Mammary epithelial cell (primary cell): ENCODE measurements around the gene MICALL2.

Experiments used
- CTCF ChIP-seq, 2 donors: IDR thresholded peaks in 1 of 2; conservative IDR thresholded peaks in 1 of 2; 2 replicates each; pipeline ENCODE4 v1.5.1; 2011 to 2012; ENCODE audit warnings: inconsistent platforms in 2 of 2, low read length in 2 of 2, mild to moderate bottlenecking in 2 of 2, control low read depth in 1 of 2, low read depth in 1 of 2; ENCODE audit not compliant: insufficient read depth in 1 of 2; ENCODE audit errors: extremely low read depth in 1 of 2
- EZH2 ChIP-seq: IDR thresholded peaks from 2 replicates; pipeline ENCODE4 v1.6.1; 2012; ENCODE audit warnings: low read length, inconsistent platforms, borderline replicate concordance

GRCh38 chr7:1503390-1503789, 44.1 kb upstream of the MICALL2 start:
- TF ChIP-seq CTCF (conservative IDR thresholded peaks at IDR 0.05 in 1 of 2, IDR thresholded peaks at IDR 0.05 in 1 of 2; ENCODE audit: extremely low read depth in 1 of 2, insufficient read depth in 1 of 2, low read depth in 1 of 2, low read length in 2 of 2): no peak
- no peak for TF ChIP-seq EZH2
